NB4 (cell line): ENCODE results near the gene DNAH2.

Experiments
- CTCF ChIP-seq: IDR thresholded peaks from one replicate; pipeline ENCODE4 v1.5.1; 2012; ENCODE audit warnings: low read depth, low read length
- MYC ChIP-seq: IDR thresholded peaks from 2 replicates; pipeline ENCODE4 v1.6.1; 2011; ENCODE audit warnings: low read depth, low read length
- TF ChIP-seq, protein P1 (sequence below): IDR thresholded peaks from 2 replicates; pipeline ENCODE4 v1.6.1; 2011; ENCODE audit warnings: low read depth, low read length

DNA sequence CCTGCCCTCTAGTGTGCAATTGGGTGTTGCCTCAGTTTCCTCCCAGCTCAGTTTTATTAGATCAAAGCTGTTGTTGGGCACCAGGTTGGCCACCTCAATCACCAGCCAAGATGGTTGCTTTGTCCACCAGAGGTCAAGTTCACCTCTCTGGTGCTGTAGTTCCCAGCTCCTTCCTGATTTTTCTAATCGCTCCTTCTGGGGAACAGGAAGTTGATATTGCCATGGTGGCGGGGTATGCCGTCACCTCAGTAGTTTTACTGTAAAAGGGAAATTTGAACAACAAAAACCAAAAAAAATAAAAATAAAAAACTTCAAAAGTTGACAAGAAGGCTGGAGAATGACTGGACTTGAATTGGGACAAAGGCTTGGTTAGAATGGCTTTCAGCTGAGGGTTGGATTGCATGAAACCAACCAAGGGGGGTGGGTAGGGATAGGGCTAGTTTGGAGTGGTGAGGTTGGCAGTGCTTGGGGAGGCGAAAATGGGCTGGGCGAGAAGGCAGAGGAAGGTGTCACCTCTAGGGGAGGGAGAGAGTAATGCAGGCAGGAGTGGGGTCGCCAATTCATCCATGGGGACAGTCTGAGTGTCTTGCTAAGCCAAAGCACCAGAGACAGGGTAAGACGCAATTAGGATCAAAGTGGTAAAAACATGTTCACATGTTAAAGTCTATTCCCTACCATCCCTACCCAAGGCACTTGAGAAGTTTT lies 6.3 kb upstream of the DNAH2 start:
- TF ChIP-seq CTCF (no peak), MYC (no peak)
- TF ChIP-seq, protein P1, sequence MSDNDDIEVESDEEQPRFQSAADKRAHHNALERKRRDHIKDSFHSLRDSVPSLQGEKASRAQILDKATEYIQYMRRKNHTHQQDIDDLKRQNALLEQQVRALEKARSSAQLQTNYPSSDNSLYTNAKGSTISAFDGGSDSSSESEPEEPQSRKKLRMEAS, result no peak
